ENCODE results near the gene BRMS1.
"Not testable (repeated sequence)": the region's sequence is repeated elsewhere in the genome, so short reads cannot be mapped to it uniquely, and the experiment has no call there.

The BRMS1 gene

GRCh38 chr11:66344550-66345315, at the start of gene BRMS1:
Gene BRMS1 (minus strand): TSS chr11:66345104. CDS start chr11:66342234, 2,870 bp downstream.
- DNase-seq (ENCODE audit: low read depth in 2 of 2) = peak; percentile 93 to 96

GRCh38 chr11:66393954-66394353, 49.0 kb upstream of the BRMS1 start:
- no peak for DNase-seq (ENCODE audit: low read depth in 2 of 2)

- DNase-seq (ENCODE audit: low read depth in 2 of 2) = no peak
Observed at GRCh38 chr11:66391322-66391721, 46.4 kb upstream of the BRMS1 start.

- peak; percentile 51 to 66 for DNase-seq (ENCODE audit: low read depth in 2 of 2)
Observed at GRCh38 chr11:66388780-66389386, 44.0 kb upstream of the BRMS1 start.

- peak; percentile 68 to 76 for DNase-seq (ENCODE audit: low read depth in 2 of 2)
Observed at GRCh38 chr11:66386171-66387069, 41.5 kb upstream of the BRMS1 start.

GRCh38 chr11:66384316-66384715, 39.4 kb upstream of the BRMS1 start:
- DNase-seq (ENCODE audit: low read depth in 2 of 2) = not testable (repeated sequence)

- DNase-seq (ENCODE audit: low read depth in 2 of 2) = not testable (repeated sequence)
Observed at GRCh38 chr11:66380264-66380663, 35.4 kb upstream of the BRMS1 start.

- not testable (repeated sequence) for DNase-seq (ENCODE audit: low read depth in 2 of 2)
Observed at GRCh38 chr11:66373690-66374287, 28.9 kb upstream of the BRMS1 start.

- no peak for DNase-seq (ENCODE audit: low read depth in 2 of 2)
Observed at GRCh38 chr11:66373265-66373664, 28.4 kb upstream of the BRMS1 start.

- peak; percentile 73 to 74 for DNase-seq (ENCODE audit: low read depth in 2 of 2)
Observed at GRCh38 chr11:66371627-66372415, 26.9 kb upstream of the BRMS1 start, which contains the start of gene SLC29A2. Gene SLC29A2 (minus strand): TSS chr11:66371760. CDS start chr11:66371591, 169 bp downstream.

- no peak for DNase-seq (ENCODE audit: low read depth in 2 of 2)
Observed at GRCh38 chr11:66369073-66369894, 24.4 kb upstream of the BRMS1 start.

GRCh38 chr11:66368484-66368883, 23.6 kb upstream of the BRMS1 start:
- DNase-seq (ENCODE audit: low read depth in 2 of 2) = no peak

GRCh38 chr11:66367561-66368312, 22.8 kb upstream of the BRMS1 start:
- DNase-seq (ENCODE audit: low read depth in 2 of 2) = no peak

GRCh38 chr11:66366844-66367477, 22.1 kb upstream of the BRMS1 start:
- no peak for DNase-seq (ENCODE audit: low read depth in 2 of 2)

GRCh38 chr11:66365711-66366619, 21.1 kb upstream of the BRMS1 start:
- DNase-seq (ENCODE audit: low read depth in 2 of 2) = no peak

GRCh38 chr11:66365166-66365565, 20.3 kb upstream of the BRMS1 start:
- no peak for DNase-seq (ENCODE audit: low read depth in 2 of 2)

- DNase-seq (ENCODE audit: low read depth in 2 of 2) = peak; percentile 73 to 83
Observed at GRCh38 chr11:66363805-66364535, 19.1 kb upstream of the BRMS1 start.
